ENCODE data around the gene AP2A2.

The AP2A2 gene

DNA sequence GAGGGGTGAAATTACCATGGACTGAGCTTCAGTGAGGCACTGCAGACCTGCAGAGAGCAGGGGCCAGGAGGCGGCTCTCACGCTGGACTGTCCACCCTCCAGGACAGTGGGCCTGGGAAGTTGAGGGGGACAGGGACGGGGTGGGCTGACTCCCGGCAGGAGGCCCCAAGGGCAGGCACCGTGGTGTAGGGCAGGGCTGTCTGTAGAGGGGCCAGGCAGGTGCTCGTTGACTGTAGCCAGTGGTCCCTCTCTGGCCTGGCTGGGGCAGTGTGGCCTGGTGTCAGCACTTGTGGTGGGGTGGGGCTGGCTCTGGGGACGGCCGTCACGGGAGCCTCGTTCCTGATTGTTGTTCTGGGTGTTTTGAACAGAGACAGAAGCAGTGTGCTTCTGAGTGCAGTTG, 64.4 kb downstream of the AP2A2 start:
- TF ChIP-seq, protein P1, sequence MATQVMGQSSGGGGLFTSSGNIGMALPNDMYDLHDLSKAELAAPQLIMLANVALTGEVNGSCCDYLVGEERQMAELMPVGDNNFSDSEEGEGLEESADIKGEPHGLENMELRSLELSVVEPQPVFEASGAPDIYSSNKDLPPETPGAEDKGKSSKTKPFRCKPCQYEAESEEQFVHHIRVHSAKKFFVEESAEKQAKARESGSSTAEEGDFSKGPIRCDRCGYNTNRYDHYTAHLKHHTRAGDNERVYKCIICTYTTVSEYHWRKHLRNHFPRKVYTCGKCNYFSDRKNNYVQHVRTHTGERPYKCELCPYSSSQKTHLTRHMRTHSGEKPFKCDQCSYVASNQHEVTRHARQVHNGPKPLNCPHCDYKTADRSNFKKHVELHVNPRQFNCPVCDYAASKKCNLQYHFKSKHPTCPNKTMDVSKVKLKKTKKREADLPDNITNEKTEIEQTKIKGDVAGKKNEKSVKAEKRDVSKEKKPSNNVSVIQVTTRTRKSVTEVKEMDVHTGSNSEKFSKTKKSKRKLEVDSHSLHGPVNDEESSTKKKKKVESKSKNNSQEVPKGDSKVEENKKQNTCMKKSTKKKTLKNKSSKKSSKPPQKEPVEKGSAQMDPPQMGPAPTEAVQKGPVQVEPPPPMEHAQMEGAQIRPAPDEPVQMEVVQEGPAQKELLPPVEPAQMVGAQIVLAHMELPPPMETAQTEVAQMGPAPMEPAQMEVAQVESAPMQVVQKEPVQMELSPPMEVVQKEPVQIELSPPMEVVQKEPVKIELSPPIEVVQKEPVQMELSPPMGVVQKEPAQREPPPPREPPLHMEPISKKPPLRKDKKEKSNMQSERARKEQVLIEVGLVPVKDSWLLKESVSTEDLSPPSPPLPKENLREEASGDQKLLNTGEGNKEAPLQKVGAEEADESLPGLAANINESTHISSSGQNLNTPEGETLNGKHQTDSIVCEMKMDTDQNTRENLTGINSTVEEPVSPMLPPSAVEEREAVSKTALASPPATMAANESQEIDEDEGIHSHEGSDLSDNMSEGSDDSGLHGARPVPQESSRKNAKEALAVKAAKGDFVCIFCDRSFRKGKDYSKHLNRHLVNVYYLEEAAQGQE (IDR thresholded peaks at IDR 0.05; ENCODE audit: low read depth), result no peak
- TF ChIP-seq ZBTB7A (IDR thresholded peaks at IDR 0.05; ENCODE audit: low read depth), result no peak
- TF ChIP-seq CEBPB (IDR thresholded peaks at IDR 0.05), result no peak
- TF ChIP-seq, protein P2, sequence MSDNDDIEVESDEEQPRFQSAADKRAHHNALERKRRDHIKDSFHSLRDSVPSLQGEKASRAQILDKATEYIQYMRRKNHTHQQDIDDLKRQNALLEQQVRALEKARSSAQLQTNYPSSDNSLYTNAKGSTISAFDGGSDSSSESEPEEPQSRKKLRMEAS (IDR thresholded peaks at IDR 0.05), result no peak
- no peak for TF ChIP-seq YY1 (IDR thresholded peaks at IDR 0.05; ENCODE audit: low read depth)
- TF ChIP-seq, protein P3, sequence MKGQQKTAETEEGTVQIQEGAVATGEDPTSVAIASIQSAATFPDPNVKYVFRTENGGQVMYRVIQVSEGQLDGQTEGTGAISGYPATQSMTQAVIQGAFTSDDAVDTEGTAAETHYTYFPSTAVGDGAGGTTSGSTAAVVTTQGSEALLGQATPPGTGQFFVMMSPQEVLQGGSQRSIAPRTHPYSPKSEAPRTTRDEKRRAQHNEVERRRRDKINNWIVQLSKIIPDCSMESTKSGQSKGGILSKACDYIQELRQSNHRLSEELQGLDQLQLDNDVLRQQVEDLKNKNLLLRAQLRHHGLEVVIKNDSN (IDR thresholded peaks at IDR 0.05), result no peak
- TF ChIP-seq EGR1 (IDR thresholded peaks at IDR 0.05), result no peak
- no peak for TF ChIP-seq TCF12 (IDR thresholded peaks at IDR 0.05; ENCODE audit: low read depth)
- no peak for TF ChIP-seq TAF1 (IDR thresholded peaks at IDR 0.05; ENCODE audit: low read depth)
- TF ChIP-seq TEAD4 (IDR thresholded peaks at IDR 0.05), result no peak
- no peak for TF ChIP-seq CREB1 (IDR thresholded peaks at IDR 0.05; ENCODE audit: low read depth)
- TF ChIP-seq NFIC (IDR thresholded peaks at IDR 0.05), result no peak
- TF ChIP-seq EP300 (IDR thresholded peaks at IDR 0.05; ENCODE audit: borderline replicate concordance), result no peak

DNA sequence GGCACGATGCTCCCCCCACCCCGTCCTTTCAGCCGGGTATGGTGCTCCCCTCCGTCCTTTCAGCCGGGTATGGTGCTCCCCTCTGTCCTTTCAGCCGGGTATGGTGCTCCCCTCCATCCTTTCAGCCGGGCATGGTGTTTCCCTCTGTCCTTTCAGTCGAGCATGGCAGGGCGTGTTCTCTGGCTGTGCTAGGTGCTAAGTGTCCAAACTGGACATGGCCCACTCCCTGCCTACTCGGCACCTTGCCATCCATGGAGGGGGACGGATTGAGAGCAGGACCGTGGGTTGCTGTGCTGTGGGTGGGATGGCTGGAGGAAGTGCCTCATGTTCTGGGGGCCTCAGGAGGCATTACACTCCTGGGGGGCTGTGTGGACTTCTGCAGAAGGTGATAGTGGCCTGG, 65.4 kb downstream of the AP2A2 start:
- TF ChIP-seq TAF1 (IDR thresholded peaks at IDR 0.05; ENCODE audit: low read depth), result no peak
- TF ChIP-seq TEAD4 (IDR thresholded peaks at IDR 0.05), result no peak
- TF ChIP-seq CREB1 (IDR thresholded peaks at IDR 0.05; ENCODE audit: low read depth), result no peak

DNA sequence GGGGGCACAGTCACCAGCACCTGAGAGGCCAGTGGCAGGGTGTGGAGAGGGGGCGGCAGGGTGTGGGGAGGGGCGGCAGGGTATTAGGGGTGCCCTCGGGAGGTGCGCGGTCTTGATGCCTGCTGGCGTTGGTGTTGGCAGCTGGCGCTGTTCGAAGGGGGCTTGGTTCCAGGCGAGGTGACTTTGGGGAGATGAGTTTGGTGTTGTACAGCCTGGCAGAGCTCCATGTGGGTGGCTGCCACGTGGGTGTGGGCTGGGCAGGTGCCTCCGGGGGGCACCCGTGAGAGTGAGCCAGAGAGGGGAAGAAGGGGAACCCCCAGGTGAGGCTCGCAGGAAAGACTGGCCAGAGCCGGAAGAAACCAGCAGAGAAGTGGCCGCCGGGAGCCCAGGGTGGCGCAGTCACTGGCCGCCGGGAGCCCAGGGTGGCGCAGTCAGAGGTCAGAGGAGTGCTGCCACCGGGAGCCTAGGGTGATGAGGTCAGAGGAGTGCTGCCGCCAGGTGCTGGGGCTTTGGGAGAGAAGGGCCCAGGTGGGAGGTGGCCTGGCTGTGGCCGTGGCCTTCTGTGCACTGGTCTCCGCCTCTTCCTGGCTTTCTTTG, 66.1 kb downstream of the AP2A2 start:
- TF ChIP-seq ZBTB7A (IDR thresholded peaks at IDR 0.05; ENCODE audit: low read depth) (no peak), RAD21 (IDR thresholded peaks at IDR 0.05; ENCODE audit: low read depth) (no peak), FOXM1 (IDR thresholded peaks at IDR 0.05; ENCODE audit: borderline replicate concordance, low read depth) (no peak), EP300 (IDR thresholded peaks at IDR 0.05; ENCODE audit: borderline replicate concordance) (no peak)
- TF ChIP-seq, protein P2 (IDR thresholded peaks at IDR 0.05), result no peak

DNA sequence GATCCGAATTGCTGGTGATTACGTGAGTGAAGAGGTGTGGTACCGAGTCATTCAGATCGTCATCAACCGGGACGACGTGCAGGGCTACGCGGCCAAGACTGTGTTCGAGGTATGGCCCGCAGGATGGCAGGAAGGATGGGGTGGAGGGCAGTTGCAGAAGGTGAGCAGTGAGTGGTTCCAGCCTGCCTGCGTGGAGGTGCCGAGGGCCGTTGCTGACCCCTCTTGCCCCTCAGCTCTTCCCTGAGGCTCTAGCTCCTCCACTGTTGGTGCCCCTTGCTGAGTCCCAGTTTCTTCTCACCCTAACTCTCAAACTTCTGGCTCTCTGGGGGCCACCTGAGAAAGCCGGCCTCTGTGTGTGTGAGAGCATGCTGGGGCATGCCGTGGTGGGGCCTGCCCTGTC, 66.9 kb downstream of the AP2A2 start:
- no peak for TF ChIP-seq FOXM1 (IDR thresholded peaks at IDR 0.05; ENCODE audit: borderline replicate concordance, low read depth)
- no peak for TF ChIP-seq TAF1 (IDR thresholded peaks at IDR 0.05; ENCODE audit: low read depth)
- TF ChIP-seq TCF12 (IDR thresholded peaks at IDR 0.05; ENCODE audit: low read depth), result no peak
- TF ChIP-seq, protein P3 (IDR thresholded peaks at IDR 0.05), result no peak
- no peak for TF ChIP-seq RAD21 (IDR thresholded peaks at IDR 0.05; ENCODE audit: low read depth)
- no peak for TF ChIP-seq ZBTB7A (IDR thresholded peaks at IDR 0.05; ENCODE audit: low read depth)
- TF ChIP-seq NFIC (IDR thresholded peaks at IDR 0.05), result no peak
- TF ChIP-seq EP300 (IDR thresholded peaks at IDR 0.05; ENCODE audit: borderline replicate concordance), result no peak
- no peak for TF ChIP-seq TEAD4 (IDR thresholded peaks at IDR 0.05)
- TF ChIP-seq, protein P1 (IDR thresholded peaks at IDR 0.05; ENCODE audit: low read depth), result no peak
- no peak for TF ChIP-seq YY1 (IDR thresholded peaks at IDR 0.05; ENCODE audit: low read depth)
- TF ChIP-seq CREB1 (IDR thresholded peaks at IDR 0.05; ENCODE audit: low read depth), result no peak

DNA sequence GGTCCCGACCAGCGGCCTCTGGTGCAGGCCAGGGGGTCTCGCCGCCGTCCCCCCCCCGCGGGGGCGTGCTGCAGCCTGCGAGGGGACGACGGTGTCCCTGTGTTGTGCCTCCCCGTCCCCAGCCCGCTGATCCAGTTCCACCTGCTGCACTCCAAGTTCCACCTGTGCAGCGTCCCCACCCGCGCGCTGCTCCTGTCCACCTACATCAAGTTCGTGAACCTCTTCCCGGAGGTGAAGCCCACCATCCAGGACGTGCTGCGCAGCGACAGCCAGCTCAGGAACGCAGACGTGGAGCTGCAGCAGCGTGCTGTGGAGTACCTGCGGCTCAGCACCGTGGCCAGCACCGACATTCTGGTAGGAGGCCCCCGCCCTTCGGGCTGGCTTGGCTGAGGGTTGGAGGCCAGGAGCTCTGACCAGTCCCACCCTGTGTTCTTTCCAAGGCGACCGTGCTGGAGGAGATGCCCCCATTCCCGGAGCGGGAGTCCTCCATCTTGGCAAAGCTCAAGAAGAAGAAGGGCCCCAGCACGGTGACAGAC, 68.0 kb downstream of the AP2A2 start:
- TF ChIP-seq FOXM1 (IDR thresholded peaks at IDR 0.05; ENCODE audit: borderline replicate concordance, low read depth), result no peak
- no peak for TF ChIP-seq ZBTB7A (IDR thresholded peaks at IDR 0.05; ENCODE audit: low read depth)
- TF ChIP-seq, protein P1 (IDR thresholded peaks at IDR 0.05; ENCODE audit: low read depth), result peak; percentile 62
- no peak for TF ChIP-seq TEAD4 (IDR thresholded peaks at IDR 0.05)
